NCI-H2196 treated with DMSO at 0.1 percent for 48 hours (cell line): Measurements from ENCODE around the gene FHAD1.

Experiments used
- DNase-seq: peaks from one replicate; lab custom pipeline; 2025; ENCODE audit not compliant: unreplicated experiment; lab: John Stamatoyannopoulos, UW

Gene FHAD1

DNA sequence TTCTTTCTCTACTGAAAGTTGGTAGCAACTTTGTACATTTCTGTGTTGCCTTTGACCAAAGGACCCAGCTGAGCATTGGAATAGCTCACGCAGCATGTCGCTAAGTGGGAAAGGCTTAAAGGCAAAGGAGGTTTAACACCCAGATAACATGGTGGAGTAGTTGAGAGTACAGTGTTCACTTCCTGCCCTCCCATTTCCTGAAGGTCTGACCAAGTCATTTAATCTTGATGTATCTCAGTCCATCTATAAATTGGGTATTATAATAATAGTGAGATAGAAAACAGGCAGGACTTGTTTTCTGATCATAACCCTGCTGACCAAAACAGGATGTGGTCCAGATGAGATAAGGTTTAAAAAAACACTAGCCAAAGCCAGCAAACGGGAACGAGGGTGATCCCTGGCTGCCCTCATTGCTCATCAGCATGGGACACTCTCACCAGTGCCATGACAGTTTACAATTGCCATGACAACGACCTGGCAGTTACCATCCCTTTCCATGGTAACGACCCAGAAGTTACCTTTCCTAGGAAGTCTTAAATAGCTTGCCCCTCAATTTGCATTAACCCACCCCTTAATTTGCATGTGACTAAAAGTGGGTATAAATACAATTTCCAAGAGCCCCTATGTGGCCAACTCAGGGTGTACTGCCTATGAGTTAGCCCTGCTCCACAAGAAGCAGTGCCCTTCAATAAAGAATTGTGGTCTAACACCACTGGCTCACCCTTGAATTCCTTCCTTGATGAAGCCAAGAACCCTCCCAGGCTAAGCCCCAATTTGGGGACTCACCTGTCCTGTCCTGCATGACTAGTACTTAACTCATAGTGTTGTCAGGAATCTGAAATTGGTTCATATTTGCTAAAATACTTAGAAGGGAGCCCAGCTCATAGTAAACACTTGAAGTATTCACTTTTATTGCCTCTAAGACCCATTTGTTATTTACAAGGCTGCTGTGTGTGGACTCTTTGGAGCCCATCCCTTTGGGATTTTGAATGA lies 28.4 kb upstream of the FHAD1 start:
- no peak for DNase-seq

DNA sequence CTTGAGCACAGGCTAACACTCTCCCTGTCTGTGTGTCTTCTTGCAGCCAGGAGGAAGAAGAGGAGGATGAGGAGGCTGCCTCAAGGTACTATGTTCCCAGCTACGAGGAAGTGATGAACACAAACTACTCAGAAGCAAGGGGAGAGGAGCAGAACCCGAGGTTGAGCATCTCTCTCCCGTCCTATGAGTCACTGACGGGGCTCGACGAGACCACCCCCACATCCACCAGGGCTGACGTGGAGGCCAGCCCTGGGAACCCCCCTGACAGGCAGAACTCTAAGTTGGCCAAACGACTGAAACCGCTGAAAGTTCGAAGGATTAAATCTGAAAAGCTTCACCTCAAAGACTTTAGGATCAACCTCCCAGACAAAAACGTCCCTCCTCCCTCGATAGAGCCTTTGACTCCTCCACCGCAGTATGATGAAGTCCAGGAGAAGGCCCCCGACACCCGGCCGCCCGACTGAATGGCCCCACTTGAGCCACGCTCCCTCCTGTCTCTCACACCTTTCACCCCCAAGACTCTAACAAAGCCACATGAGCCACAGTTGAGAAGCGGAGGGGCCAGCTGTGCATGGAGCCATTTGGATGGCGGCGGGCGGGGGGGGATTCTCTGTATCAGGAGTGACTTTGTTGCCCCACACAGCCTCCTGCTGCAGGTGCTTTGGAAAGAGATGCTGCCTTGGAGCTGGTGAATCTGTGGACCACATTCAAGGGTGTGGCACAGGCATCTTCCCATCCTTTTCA lies 27.6 kb upstream of the FHAD1 start:
- DNase-seq: no peak

DNA sequence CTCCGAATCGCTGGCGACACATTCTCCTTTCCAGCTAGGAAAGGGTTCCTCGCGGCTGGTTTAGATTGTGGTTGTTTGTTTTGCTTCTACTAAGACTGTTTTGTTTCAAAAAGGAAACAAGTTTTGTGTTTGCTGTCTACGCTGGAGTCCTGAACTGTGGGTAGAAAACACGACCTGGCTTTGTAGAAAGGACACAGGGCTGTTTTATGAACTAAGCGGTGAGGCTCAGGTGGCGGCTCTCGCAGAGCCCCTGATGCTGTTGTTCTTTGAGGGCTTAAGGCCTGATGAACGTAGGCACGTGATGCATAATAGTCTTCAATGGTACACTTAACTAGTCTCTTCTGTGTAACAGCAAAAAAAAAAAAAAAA lies 27.0 kb upstream of the FHAD1 start:
- DNase-seq: no peak

DNA sequence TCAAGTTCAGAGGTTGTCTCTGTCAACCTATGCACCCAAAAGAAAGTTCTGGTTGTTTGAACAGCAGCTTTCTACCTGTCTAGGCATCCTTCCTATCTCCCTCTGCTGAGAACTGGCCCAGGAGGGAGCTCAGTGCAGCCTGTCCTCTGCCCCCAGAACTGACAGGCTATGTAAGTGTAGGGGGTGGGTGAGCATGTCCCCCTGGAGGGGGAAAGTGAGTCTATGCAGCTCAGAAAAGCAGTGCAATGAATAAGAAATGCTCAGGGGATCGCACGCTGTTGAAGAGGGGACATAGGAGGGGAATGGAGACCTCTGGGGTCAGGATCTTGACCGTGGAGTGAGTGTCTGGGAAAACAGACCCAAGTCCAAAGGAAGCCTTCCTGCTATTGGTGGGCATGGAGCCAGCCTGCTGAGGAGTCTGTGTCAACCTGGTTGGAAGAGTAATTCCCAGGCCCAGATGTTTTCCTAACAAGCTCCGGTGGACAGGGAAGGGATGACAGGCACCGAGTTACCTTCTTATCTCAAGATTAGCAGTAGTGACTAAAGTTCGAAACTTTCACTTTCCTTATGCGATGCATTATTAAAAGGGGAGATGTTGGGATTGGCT lies 26.1 kb upstream of the FHAD1 start:
- no peak for DNase-seq

DNA sequence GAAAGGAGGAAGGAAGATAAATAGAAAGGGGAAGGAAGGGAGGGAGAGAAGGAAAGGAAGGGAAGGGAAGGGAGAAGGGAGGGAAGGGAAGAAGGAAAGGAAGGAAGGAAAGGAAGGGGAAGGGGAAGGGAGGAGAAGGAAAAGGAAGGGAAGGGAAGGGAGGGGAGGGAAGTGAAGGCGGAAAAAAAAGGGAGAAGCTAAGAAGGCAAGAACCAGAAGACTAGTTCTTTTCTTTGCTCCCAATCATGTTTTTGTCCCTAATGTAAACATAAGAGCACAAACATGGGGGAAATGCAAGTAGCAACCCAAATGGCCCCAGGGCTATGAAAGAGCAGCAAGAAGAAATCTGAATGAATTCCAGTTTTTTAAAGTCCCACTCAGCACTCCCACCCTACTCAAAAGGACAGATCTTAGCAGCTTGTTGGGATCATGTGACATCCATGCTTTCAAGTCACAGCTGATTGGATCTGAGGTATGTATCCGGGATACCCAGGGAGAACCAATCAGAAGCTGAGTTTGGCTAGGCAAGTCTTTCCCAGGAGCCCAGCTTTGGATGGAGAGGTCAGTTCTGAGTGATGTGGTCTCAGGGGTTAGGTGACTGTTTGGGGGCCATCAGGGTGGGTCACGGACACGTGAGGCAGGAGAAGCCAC lies 24.2 kb upstream of the FHAD1 start:
- DNase-seq: no peak

DNA sequence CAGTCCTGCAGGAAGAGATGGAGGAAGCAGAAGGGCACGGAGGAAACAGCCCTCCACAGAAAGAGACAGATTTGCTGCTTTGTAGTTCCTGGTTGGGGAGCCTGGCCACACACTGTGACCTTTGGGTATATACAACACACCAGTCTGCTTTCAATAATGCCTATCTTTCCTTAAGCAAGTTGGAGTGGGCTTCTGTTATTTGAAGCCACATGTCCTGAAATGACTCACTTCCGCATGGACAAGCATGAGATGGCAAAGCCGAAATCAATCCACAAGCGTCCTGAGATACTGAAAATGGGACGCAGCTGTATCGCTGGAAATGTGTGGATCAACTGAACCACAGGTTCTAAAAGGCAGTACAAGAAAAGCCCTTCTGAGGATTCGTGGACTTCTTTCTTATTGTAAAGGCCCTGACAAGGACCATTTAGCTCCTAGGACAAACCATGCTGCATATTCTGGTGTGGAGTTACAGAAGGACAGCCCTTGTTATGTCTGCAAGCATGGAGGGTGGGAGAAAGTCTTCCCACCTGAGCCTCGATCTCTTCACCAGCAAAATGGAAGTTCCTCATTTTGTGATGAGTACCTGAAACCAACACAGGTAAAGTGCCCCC lies 22.7 kb upstream of the FHAD1 start:
- no peak for DNase-seq

DNA sequence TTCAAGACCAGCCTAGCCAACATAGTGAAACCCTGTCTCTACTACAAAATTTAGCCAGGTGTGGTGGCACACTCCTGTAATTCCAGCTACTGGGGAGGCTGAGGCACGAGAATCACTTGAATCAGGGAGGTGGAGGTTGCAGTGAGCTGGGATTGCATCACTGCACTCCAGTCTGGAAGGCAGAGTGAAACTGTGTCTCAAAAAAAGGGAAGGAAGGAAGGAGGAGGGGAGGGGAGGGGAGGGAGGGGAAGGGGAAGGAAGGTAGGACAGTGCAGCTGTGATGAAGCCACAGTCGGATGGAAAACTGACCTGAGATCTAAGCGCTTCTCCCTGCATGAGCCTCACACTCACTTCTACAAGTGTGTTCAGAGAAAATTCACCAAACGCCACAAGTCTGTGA lies 22.0 kb upstream of the FHAD1 start:
- no peak for DNase-seq

DNA sequence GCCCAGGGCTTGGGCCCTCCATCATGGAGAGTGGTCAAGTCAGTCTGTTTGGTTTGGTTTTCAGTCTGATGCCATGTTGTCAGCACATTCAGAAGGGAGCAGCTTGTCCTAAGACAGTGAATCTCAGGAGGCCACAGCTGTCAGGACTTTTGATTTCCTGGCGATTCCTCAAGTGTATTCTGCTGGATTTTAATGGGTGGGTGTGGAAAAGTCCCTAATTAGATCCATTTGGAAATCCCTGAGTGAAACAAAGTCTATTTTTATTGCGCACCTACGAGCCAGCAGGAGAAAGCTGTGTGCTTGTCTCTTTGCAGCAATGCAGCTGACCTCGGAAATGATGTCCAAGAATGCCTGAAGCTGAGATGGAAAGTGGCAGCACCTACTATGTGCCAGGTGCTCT lies 21.6 kb upstream of the FHAD1 start:
- DNase-seq: no peak

DNA sequence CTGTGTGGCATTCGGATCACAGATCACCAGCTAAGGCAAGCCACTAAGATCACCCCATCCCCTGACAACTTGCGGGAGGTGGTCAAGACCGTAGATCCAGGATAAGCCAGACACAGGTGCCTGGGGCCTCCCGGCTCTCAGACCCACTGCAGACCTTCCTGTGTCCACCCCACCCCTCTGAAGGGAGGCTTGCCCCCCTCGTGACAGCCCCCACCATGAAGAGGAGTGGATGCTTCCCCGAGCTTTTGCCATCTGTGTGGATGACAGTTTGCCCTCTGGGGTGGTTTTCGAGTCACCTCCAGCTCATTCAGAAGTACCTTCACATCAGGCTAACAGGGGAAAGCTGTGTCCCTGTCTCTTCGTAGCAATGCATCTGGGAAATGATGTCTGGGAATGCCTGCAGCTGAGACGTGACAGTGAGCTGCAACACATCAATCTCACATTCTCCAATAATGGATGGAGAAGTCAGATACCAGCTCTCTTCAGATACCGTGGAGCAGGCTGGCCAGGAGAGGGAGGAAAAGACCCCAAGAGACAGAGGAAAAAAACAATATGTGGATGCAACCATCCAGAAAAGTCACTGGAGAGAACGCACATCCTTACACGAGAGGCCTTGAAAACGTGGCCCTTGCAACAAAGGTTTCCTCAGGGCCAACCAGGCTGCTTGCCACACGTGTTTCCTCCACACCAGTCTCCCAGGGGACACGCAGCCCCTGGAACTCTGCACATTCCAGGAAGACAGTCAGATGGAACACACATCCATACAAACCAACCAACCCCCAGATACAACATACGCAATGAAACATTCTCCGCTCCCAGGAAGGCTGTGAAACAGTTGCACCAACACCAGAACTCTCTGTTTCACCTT lies 20.4 kb upstream of the FHAD1 start:
- no peak for DNase-seq

DNA sequence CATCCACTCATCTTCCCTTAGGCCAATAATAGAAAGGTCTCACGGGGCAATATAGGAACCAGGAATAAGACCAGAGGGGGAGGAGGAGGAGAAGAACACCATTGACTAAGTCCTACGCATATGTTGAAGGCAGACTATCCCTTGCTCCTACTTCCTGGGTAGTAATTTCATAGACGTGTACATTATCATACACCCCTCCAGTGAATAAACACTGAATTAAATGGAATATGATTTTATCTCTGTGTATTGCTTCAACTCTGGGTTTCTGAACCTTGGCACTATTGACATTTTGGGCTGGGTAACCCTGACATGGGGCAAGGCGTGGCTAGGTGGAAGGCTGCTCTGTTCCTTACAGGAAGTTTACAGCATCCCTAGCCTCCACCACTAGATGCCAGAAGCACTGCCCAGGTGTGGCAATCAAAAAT lies 17.3 kb upstream of the FHAD1 start:
- DNase-seq: no peak

DNA sequence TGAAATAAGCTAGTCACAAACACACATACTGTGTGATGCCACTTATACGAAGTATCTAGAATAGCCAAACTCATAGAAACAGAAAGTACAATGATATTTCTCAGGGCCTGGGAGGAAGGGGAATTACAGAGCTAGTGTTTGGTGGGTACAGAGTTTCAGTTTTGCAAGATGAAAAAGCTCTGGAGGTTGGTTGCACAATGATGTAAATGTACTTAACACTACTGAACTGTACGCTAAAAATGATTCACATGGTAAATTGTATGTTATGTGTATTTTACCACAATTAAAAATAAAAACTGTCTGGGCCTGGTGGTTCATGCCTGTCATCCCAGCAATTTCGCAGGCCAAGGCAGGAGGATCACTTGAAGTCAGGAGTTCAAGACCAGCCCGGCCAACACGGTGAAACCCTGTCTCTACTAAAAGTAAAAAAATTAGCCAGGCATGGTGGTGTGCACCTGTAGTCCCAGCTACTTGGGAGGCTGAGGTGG lies 15.3 kb upstream of the FHAD1 start:
- DNase-seq: no peak

DNA sequence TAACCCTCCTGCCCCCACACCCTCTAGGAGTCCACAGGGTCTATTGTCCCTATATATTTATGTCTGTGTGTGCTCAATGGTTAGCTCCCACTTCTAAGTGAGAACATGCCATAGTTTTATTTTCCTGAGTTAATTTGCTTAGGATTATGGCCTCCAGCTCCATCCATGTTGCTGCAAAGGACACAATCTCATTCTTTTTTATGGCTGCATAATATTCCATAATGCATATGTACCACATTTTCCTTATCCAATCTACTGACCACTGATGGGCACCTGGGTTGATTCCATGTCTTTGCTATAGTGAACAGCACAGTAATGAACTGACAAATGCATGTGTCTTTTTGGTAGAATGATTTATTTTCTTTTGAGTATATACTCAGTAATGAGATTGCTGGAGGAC lies 13.3 kb upstream of the FHAD1 start:
- no peak for DNase-seq

DNA sequence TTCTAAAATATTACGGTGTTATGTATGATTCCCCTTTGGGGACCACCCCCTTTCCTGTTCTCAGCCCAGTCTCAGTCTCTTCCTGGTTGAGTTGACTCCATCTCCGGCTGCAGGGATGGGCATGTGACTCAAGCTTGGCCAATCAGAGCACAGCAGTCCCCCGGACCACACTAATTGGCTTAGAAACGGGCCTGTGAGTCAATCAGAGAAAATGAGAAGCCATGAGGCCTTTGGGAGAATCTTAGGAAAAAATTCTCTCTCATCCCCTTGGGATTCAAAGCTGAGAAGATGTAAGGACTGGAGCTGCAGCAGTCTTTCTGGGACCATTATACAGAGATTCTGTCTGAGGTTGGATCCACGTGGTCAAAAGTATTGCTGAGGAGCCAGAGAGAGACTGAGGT lies 10.7 kb upstream of the FHAD1 start:
- no peak for DNase-seq

DNA sequence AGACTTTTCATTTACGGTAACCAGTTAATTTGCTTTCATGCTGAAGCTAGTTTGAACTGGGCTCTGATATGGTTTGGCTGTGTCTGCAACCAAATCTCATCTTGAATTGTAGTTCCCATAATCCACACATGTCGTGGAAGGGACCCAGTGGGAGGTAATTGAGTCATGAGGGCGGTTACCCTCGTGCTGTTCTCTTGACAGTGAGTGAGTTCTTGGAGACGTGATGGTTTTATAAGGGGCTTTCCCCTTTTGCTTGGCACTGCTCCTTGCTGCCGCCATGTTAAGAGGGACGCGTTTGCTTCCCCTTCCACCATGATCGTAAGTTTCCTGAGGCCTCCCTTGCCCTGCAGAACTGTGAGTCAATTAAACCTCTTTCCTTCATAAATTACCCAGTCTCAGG lies 10.3 kb upstream of the FHAD1 start:
- DNase-seq: no peak

DNA sequence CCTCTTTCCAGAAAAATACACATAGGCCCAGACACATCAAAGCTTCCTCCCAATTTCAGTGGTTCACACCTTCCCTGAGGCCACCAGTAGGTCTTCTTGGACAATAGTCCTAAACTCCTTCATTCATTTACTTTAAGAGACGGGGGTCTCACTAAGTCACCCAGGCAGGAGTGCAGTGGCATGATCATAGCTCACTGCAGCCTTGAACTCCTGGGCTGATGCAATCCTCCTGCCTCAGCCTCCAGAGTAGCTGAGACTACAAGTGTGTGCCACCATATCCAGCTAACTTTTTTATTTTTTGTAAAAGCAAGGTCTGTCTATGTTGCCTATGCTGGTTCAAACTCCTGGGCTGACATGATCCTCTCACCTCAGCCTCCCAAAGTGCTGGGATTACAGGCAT lies 8.2 kb upstream of the FHAD1 start:
- DNase-seq: no peak

DNA sequence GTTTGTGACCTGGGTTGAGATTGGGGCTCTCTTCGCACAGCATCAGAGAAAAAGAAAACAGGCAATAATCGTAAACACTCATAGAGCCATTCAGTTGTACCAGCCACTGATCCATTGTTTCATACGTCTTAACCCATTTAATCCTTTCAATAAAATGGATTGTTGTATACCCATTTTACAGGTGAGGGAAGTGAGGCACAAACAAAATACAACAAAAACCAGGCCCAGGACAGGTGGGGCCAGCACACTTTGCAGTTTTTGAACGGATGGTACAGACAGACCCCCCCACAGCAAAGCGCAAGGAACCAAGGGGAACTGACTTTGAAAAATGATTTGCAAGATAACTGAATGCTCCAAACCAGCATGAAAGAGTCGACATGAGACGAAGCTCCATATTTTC lies 4.3 kb upstream of the FHAD1 start:
- no peak for DNase-seq

DNA sequence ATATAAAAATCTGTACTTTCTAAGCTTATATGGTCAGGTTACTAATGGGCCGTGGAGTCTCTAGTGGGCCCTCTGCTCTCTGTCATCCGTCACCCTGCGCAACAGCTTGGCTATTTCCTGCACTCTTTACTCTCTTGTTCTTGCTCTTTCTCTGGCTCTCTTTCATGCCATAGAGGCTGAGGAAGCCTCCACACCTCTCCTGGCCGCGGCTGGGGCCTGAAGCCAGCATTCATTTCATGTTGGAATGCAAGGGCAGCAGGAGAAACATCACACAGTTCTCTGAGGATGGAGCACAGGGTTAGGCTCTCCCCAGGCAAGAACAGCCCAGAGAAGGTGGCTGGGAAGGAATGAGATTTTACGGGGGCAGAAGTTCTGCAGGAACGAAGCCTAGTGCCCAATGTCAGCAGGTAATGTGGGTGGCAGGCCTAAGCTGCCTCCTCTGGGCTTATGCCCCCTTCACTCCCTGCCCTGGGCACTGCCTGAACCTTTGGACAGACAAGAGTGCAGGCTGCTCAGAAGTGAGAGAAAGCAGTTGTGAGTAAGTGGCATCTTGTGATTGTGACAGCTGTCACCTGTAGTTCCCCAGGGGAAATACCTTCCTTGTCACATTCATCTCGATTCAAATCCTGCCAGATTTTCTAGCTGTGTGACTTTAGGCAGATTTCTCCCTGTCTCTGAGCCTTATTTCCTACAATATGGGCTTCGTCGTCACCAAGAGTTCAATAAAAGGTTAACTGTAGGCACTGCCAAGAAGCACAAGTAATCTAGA lies 3.6 kb upstream of the FHAD1 start:
- DNase-seq: no peak

DNA sequence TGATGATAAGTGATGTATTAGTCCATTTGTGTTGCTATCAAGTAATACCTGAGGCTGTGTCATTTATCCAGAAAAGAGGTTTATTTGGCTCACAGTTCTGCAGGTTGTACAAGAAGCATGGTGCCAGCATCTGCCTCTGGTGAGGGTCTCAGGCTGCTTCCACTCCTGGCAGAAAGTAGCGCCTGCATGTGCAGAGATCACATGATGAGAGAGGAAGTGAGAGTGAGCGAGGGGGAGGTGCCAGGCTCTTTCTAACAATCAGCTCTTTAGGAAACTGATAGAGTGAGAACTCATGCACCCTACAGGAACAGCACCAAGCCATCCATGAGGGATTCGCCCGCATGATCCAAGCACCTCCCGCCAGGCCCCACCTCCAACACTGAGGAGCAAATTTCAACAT lies 2.2 kb upstream of the FHAD1 start:
- no peak for DNase-seq
